Right lobe of liver (tissue), 4 donors: Measurements from ENCODE around the gene ZNF184.

Source experiments
- CTCF ChIP-seq, 4 donors: fragments of 200-600 bp in 3 of 4; fragments of 450-650 bp in 1 of 4; IDR thresholded peaks; one replicate each; pipeline versions ENCODE4 v1.5.1 to v1.8.0; 2016 to 2022; ENCODE audit warnings: antibody characterized with exemption in 4 of 4, mild to moderate bottlenecking in 2 of 4
- POLR2A ChIP-seq: fragments of 450-650 bp; IDR thresholded peaks from one replicate; pipeline ENCODE4 v1.6.1; 2017; ENCODE audit warnings: antibody characterized with exemption, mild to moderate bottlenecking
- donor health status: DM: no; HTN: no; CAD: no.
- donor health status: DM: no; HTN: no; CAD: no.
- donor health status: DM: no; HTN: yes; CAD: no.

GRCh38 chr6:27474672-27475071 lies 1.8 kb upstream of the ZNF184 start:
- no peak for TF ChIP-seq CTCF (IDR thresholded peaks at IDR 0.05)
- TF ChIP-seq POLR2A: no peak
